Endodermal cell (in vitro differentiated cells): ENCODE measurements around the gene LHX6. TPM values are rescaled to one million over a fixed set of nuclear protein-coding genes. Genes with fewer than 3 reads are reported as not detected.

Source experiments
- DNase-seq: peaks from one replicate; pipeline ENCODE4 v3.0.0-alpha.2; 2017
- H3K27ac ChIP-seq: 2 replicates; pipeline ENCODE4 v1.5.1; 2013; ENCODE audit warnings: mild to moderate bottlenecking, low read depth, low read length, moderate library complexity
- H3K27me3 ChIP-seq: 2 replicates; pipeline ENCODE4 v1.6.1; 2013; ENCODE audit warnings: mild to moderate bottlenecking, low read length, moderate library complexity; ENCODE audit not compliant: insufficient read depth, control insufficient read depth, poor library complexity, severe bottlenecking
- H3K36me3 ChIP-seq: 2 replicates; pipeline ENCODE4 v1.7.0; 2013; ENCODE audit warnings: mild to moderate bottlenecking, low read length, moderate library complexity; ENCODE audit not compliant: control insufficient read depth, insufficient read depth
- H3K4me1 ChIP-seq: one replicate; pipeline ENCODE4 v1.7.0; 2013; ENCODE audit warnings: low read length; ENCODE audit not compliant: control insufficient read depth, insufficient read depth
- H3K4me3 ChIP-seq: 2 replicates; pipeline ENCODE4 v1.5.1; 2013; ENCODE audit warnings: mild to moderate bottlenecking, low read length, moderate library complexity
- H3K9ac ChIP-seq: 2 replicates; pipeline ENCODE4 v1.6.1; 2013; ENCODE audit warnings: mild to moderate bottlenecking, low read length, moderate library complexity; ENCODE audit not compliant: poor library complexity, severe bottlenecking; ENCODE audit errors: extremely low read depth
- H3K9me3 ChIP-seq: 2 replicates; pipeline ENCODE4 v1.6.1; 2013; ENCODE audit warnings: mild to moderate bottlenecking, low read length, moderate library complexity; ENCODE audit not compliant: control insufficient read depth
- H3K27ac Mint-ChIP-seq: 2 replicates; pipeline ENCODE4 v1.8.0; 2020; ENCODE audit warnings: mixed read lengths
- H3K27me3 Mint-ChIP-seq: 2 replicates; pipeline ENCODE4 v1.8.0; 2021; ENCODE audit warnings: mild to moderate bottlenecking, mixed read lengths; ENCODE audit not compliant: insufficient read depth
- H3K36me3 Mint-ChIP-seq: 2 replicates; pipeline ENCODE4 v1.8.0; 2020; ENCODE audit warnings: low read depth, mixed read lengths
- H3K4me1 Mint-ChIP-seq: 2 replicates; pipeline ENCODE4 v1.8.0; 2020; ENCODE audit warnings: mixed read lengths
- H3K4me3 Mint-ChIP-seq: 2 replicates; pipeline ENCODE4 v1.8.0; 2020; ENCODE audit warnings: mild to moderate bottlenecking, moderate library complexity, mixed read lengths
- H3K9me3 Mint-ChIP-seq: 2 replicates; pipeline ENCODE4 v1.8.0; 2020; ENCODE audit warnings: mild to moderate bottlenecking, mixed read lengths
- CTCF ChIP-seq: fragments of 200-600 bp; sonication (generic); conservative IDR thresholded peaks from 2 replicates; pipeline ENCODE4 v1.5.0; 2021; ENCODE audit warnings: antibody characterized with exemption, mild to moderate bottlenecking
- WGBS, 2 experiments: methylation state at CpG; one replicate each; pipeline versions ENCODE4 v1.1.5 to v1.1.7; 2013; ENCODE audit warnings: missing lambda C conversion rate in 2 of 2, mixed read lengths in 1 of 2; ENCODE audit not compliant: insufficient coverage in 1 of 2, insufficient read length in 1 of 2; 5-methylcytosine and 5-hydroxymethylcytosine counted together
- total RNA-seq, 2 donors: library from RNA; stranded (reverse); fragmentation: NEBNext Ultra II Directional in 1 of 2; extraction: Animal tissue kit (Norgen Biotek cat#: 25700) in 1 of 2; gene quantifications; 2 replicates in 1 of 2; 3 replicates in 1 of 2; pipeline ENCODE4 v1.2.1, GENCODE V29; 2021

Gene LHX6
- total RNA-seq, 2 donors from 2014 or later: 0.37 TPM; not detected in 1

GRCh38 chr9:122200960-122201595 lies 27.7 kb downstream of the LHX6 start:
- DNase-seq: no peak
- no peak overlapping the region for H3K9ac ChIP-seq
- Mint-ChIP-seq H3K36me3 (no peaks in the 10 kb centered on the region), H3K4me3 (no peak overlapping the region), H3K9me3 (no peaks in the 10 kb centered on the region), H3K4me1 (no peaks in the 10 kb centered on the region), H3K27me3 (peaks cover 6% of the 10 kb centered on the region), H3K27ac (no peak overlapping the region)
- H3K9me3 ChIP-seq: no peaks in the 10 kb centered on the region
- 92 to 100% methylated on average over 5 to 7 of the region's 7 CpGs for WGBS, 2 experiments
- no peak overlapping the region for H3K27ac ChIP-seq
- no peaks in the 10 kb centered on the region for H3K36me3 ChIP-seq
- no peaks in the 10 kb centered on the region for H3K27me3 ChIP-seq
- TF ChIP-seq CTCF: no peak
- H3K4me1 ChIP-seq: no peaks in the 10 kb centered on the region
- H3K4me3 ChIP-seq: no peak overlapping the region

- Mint-ChIP-seq H3K27me3 (peaks cover 4% of the 10 kb centered on the region), H3K4me3 (no peak overlapping the region), H3K4me1 (no peaks in the 10 kb centered on the region), H3K36me3 (no peaks in the 10 kb centered on the region), H3K9me3 (no peaks in the 10 kb centered on the region), H3K27ac (no peak overlapping the region)
- Histone ChIP-seq H3K9me3 (no peaks in the 10 kb centered on the region), H3K36me3 (no peaks in the 10 kb centered on the region), H3K4me1 (no peaks in the 10 kb centered on the region), H3K4me3 (no peak overlapping the region), H3K9ac (no peak overlapping the region), H3K27ac (no peak overlapping the region), H3K27me3 (no peaks in the 10 kb centered on the region)
- TF ChIP-seq CTCF: no peak
- WGBS, 2 experiments: 86 to 100% methylated on average over 2 to 4 of the region's 4 CpGs
- DNase-seq: no peak
These were observed 30.9 kb downstream of the LHX6 start for GRCh38 chr9:122197882-122198281.

- DNase-seq: no peak
- Mint-ChIP-seq H3K36me3 (no peaks in the 10 kb centered on the region), H3K4me3 (no peak overlapping the region), H3K9me3 (no peaks in the 10 kb centered on the region), H3K27ac (no peak overlapping the region), H3K4me1 (no peaks in the 10 kb centered on the region), H3K27me3 (peaks cover 4% of the 10 kb centered on the region)
- 83 to 89% methylated on average over 6 to 7 of the region's 7 CpGs for WGBS, 2 experiments
- H3K9me3 ChIP-seq: no peaks in the 10 kb centered on the region
- H3K27me3 ChIP-seq: no peaks in the 10 kb centered on the region
- TF ChIP-seq CTCF: no peak
- H3K27ac ChIP-seq: no peak overlapping the region
- H3K4me3 ChIP-seq: no peak overlapping the region
- no peaks in the 10 kb centered on the region for H3K4me1 ChIP-seq
- H3K36me3 ChIP-seq: no peaks in the 10 kb centered on the region
- H3K9ac ChIP-seq: no peak overlapping the region
These were observed 31.3 kb downstream of the LHX6 start for GRCh38 chr9:122197426-122197825.
